Naive thymus-derived CD4-positive, alpha-beta T cell (primary cell): ENCODE measurements around the gene CDH16. TPM values are rescaled to one million over a fixed set of nuclear protein-coding genes. Genes with fewer than 3 reads are reported as not detected.

Experiments
- ATAC-seq: fragments of 150-1000 bp; cut with Tn5 transposase; 2 replicates; pipeline ENCODE4 v1.10.0; 2021; ENCODE audit warnings: mild to moderate bottlenecking, moderate library complexity
- CTCF ChIA-PET: fragments of 350-600 bp; sonication (Branson Sonifier 250); formaldehyde crosslinking; loops from one replicate; lab custom pipeline; 2021; ENCODE audit warnings: antibody characterized with exemption; lab: Charles Lee
- POLR2A ChIA-PET: fragments of 350-600 bp; sonication (Branson Sonifier 250); formaldehyde crosslinking; loops from one replicate; lab custom pipeline; 2021; ENCODE audit warnings: antibody characterized with exemption, inconsistent platforms; lab: Charles Lee
- DNase-seq, 9 donors: peaks; one replicate each; pipeline versions ENCODE4 v3.0.0 to v3.0.0-alpha.2; 2020 to 2022; ENCODE audit warnings: mixed read lengths in 1 of 9
- H3K27ac ChIP-seq: one replicate; pipeline ENCODE4 v1.7.0; 2013; ENCODE audit warnings: mild to moderate bottlenecking, low read depth, low read length, moderate library complexity
- H3K27me3 ChIP-seq, 2 donors: one replicate each; pipeline ENCODE4 v1.7.0; 2013; ENCODE audit warnings: low read length in 2 of 2, mild to moderate bottlenecking in 2 of 2, moderate library complexity in 2 of 2; ENCODE audit not compliant: control insufficient read depth in 2 of 2, insufficient read depth in 2 of 2
- H3K36me3 ChIP-seq, 3 experiments: 1 replicate in 2 of 3; 2 replicates in 1 of 3; pipeline ENCODE4 v1.7.0; 2013; ENCODE audit warnings: low read length in 3 of 3, mild to moderate bottlenecking in 3 of 3, moderate library complexity in 1 of 3; ENCODE audit not compliant: insufficient read depth in 3 of 3, control insufficient read depth in 2 of 3
- H3K4me1 ChIP-seq, 2 donors: one replicate each; pipeline ENCODE4 v1.7.0; 2013; ENCODE audit warnings: low read length in 2 of 2, mild to moderate bottlenecking in 2 of 2, moderate library complexity in 1 of 2; ENCODE audit not compliant: control insufficient read depth in 2 of 2, insufficient read depth in 2 of 2
- H3K4me3 ChIP-seq: 2 replicates; pipeline ENCODE4 v1.7.0; 2013; ENCODE audit warnings: mild to moderate bottlenecking, low read length
- H3K9me3 ChIP-seq, 3 experiments: 1 replicate in 2 of 3; 2 replicates in 1 of 3; pipeline ENCODE4 v1.7.0; 2013; ENCODE audit warnings: low read length in 3 of 3; ENCODE audit not compliant: control insufficient read depth in 2 of 3
- H3K27ac Mint-ChIP-seq, 9 donors: one replicate each; pipeline ENCODE4 v1.8.0; 2020 to 2022; ENCODE audit warnings: mixed read lengths in 9 of 9, mild to moderate bottlenecking in 8 of 9, moderate library complexity in 5 of 9, inconsistent platforms in 2 of 9
- H3K27me3 Mint-ChIP-seq, 5 donors: one replicate each; pipeline ENCODE4 v1.8.0; 2021 to 2022; ENCODE audit warnings: mixed read lengths in 5 of 5, mild to moderate bottlenecking in 1 of 5
- H3K36me3 Mint-ChIP-seq, 5 donors: one replicate each; pipeline ENCODE4 v1.8.0; 2020 to 2022; ENCODE audit warnings: mixed read lengths in 5 of 5, mild to moderate bottlenecking in 3 of 5, inconsistent platforms in 1 of 5
- H3K4me1 Mint-ChIP-seq, 7 donors: one replicate each; pipeline ENCODE4 v1.8.0; 2020 to 2022; ENCODE audit warnings: mixed read lengths in 7 of 7, mild to moderate bottlenecking in 3 of 7, inconsistent platforms in 1 of 7
- H3K4me3 Mint-ChIP-seq, 10 donors: one replicate each; pipeline ENCODE4 v1.8.0; 2020 to 2022; ENCODE audit warnings: mild to moderate bottlenecking in 10 of 10, mixed read lengths in 10 of 10, moderate library complexity in 6 of 10, inconsistent platforms in 2 of 10
- H3K9me3 Mint-ChIP-seq, 11 donors: one replicate each; pipeline ENCODE4 v1.8.0; 2020 to 2022; ENCODE audit warnings: mixed read lengths in 11 of 11, mild to moderate bottlenecking in 4 of 11, inconsistent platforms in 1 of 11, moderate library complexity in 1 of 11
- intact Hi-C, 2 donors: fragments of 100-400 bp; cut with micrococcal nuclease; formaldehyde crosslinking; loops; one replicate each; pipeline ENCODE4 v1.15.1; 2023
- polyA plus RNA-seq, 2 donors: library from polyadenylated mRNA; unstranded; fragments of 300-500 nt; fragmentation: Illumina TruSeq; gene quantifications; one replicate each; pipeline ENCODE4 v1.2.3, GENCODE V29; 2021
- total RNA-seq, 6 experiments: library from RNA in 5 of 6; stranded (reverse) in 5 of 6; gene quantifications; 1 replicate in 5 of 6; 2 replicates in 1 of 6; pipeline ENCODE4 v1.2.3 and lab custom pipeline; 2021 to 2026

CDH16 gene
- total and polyA plus RNA-seq, 7 experiments from 2014 or later = not detected

- intact Hi-C loops = no loop called here
- Histone ChIP-seq H3K27ac (no peak overlapping the region), H3K9me3 (no peaks in the 10 kb centered on the region), H3K36me3 (no peaks in the 10 kb centered on the region), H3K4me3 (no peak overlapping the region), H3K4me1 (peaks cover 0 to 9% of the 10 kb centered on the region in 2 donors), H3K27me3 (no peaks in the 10 kb centered on the region)
- ATAC-seq (no peak), DNase-seq (no peak)
- H3K9me3 Mint-ChIP-seq = no peaks in the 10 kb centered on the region
- POLR2A ChIA-PET = no interaction called here
- no peak overlapping the region for H3K4me3 Mint-ChIP-seq
- no peaks in the 10 kb centered on the region for H3K36me3 Mint-ChIP-seq
- H3K27ac Mint-ChIP-seq = peak overlapping the region in 1 of 9 donors; percentile 59
- H3K27me3 Mint-ChIP-seq = no peaks in the 10 kb centered on the region
- peaks cover 8 to 13% (median 11%) of the 10 kb centered on the region in 7 donors for H3K4me1 Mint-ChIP-seq
- CTCF ChIA-PET = no interaction called here
Measured at GRCh38 chr16:66910175-66910940, 8.3 kb downstream of the CDH16 start.

- ChIA-PET POLR2A (no interaction called here), CTCF (no interaction called here)
- Mint-ChIP-seq H3K4me1 (peaks cover 8 to 15% (median 11%) of the 10 kb centered on the region in 7 donors), H3K27me3 (no peaks in the 10 kb centered on the region), H3K9me3 (no peaks in the 10 kb centered on the region), H3K27ac (no peak overlapping the region), H3K36me3 (no peaks in the 10 kb centered on the region), H3K4me3 (no peak overlapping the region)
- Histone ChIP-seq H3K4me3 (no peak overlapping the region), H3K4me1 (peaks cover 0 to 12% of the 10 kb centered on the region in 2 donors), H3K9me3 (no peaks in the 10 kb centered on the region), H3K36me3 (no peaks in the 10 kb centered on the region), H3K27ac (no peak overlapping the region), H3K27me3 (no peaks in the 10 kb centered on the region)
- ATAC-seq (no peak), DNase-seq (no peak)
- intact Hi-C loops = no loop called here
Measured at GRCh38 chr16:66908762-66909559, 9.7 kb downstream of the CDH16 start.

GRCh38 chr16:66908116-66908515 is 10.6 kb downstream of the CDH16 start:
- intact Hi-C loops = no loop called here
- peaks cover 0 to 12% of the 10 kb centered on the region in 2 donors for H3K4me1 ChIP-seq
- ATAC-seq (no peak), DNase-seq (no peak)
- no peak overlapping the region for H3K4me3 Mint-ChIP-seq
- CTCF ChIA-PET = no interaction called here
- H3K4me1 Mint-ChIP-seq = peaks cover 8 to 15% (median 11%) of the 10 kb centered on the region in 7 donors
- H3K27ac ChIP-seq = no peak overlapping the region
- POLR2A ChIA-PET = no interaction called here
- H3K27ac Mint-ChIP-seq = peak overlapping the region in 1 of 9 donors; percentile 85
- no peaks in the 10 kb centered on the region for H3K9me3 Mint-ChIP-seq
- no peaks in the 10 kb centered on the region for H3K36me3 ChIP-seq
- no peaks in the 10 kb centered on the region for H3K27me3 Mint-ChIP-seq
- H3K4me3 ChIP-seq = no peak overlapping the region
- no peaks in the 10 kb centered on the region for H3K36me3 Mint-ChIP-seq
- H3K9me3 ChIP-seq = no peaks in the 10 kb centered on the region
- H3K27me3 ChIP-seq = no peaks in the 10 kb centered on the region

GRCh38 chr16:66906916-66907836 is 11.5 kb downstream of the CDH16 start:
- CTCF ChIA-PET = no interaction called here
- Mint-ChIP-seq H3K9me3 (no peaks in the 10 kb centered on the region), H3K4me1 (peaks cover 8 to 15% (median 11%) of the 10 kb centered on the region in 7 donors), H3K27me3 (no peaks in the 10 kb centered on the region), H3K27ac (peak overlapping the region in 4 of 9 donors; percentile 43 to 76 (median 52)), H3K4me3 (peak overlapping the region in 1 of 10 donors; percentile 40), H3K36me3 (no peaks in the 10 kb centered on the region)
- H3K36me3 ChIP-seq = no peaks in the 10 kb centered on the region
- H3K4me3 ChIP-seq = no peak overlapping the region
- POLR2A ChIA-PET = interaction anchor here (1.1 kb wide), 1 partner anchor 27 kb away, joined by 3 read pairs; the partner anchor contains the start of gene PDP2
- DNase-seq (no peak), ATAC-seq (no peak)
- peaks cover 0 to 12% of the 10 kb centered on the region in 2 donors for H3K4me1 ChIP-seq
- no peaks in the 10 kb centered on the region for H3K27me3 ChIP-seq
- no peaks in the 10 kb centered on the region for H3K9me3 ChIP-seq
- no peak overlapping the region for H3K27ac ChIP-seq
- intact Hi-C loops = no loop called here

- Mint-ChIP-seq H3K4me1 (peaks cover 8 to 15% (median 11%) of the 10 kb centered on the region in 7 donors), H3K27me3 (no peaks in the 10 kb centered on the region), H3K9me3 (no peaks in the 10 kb centered on the region), H3K27ac (peak overlapping the region in 7 of 9 donors; percentile 1 to 76 (median 62)), H3K4me3 (peak overlapping the region in 2 of 10 donors; percentile 25 to 40), H3K36me3 (no peaks in the 10 kb centered on the region)
- peak; percentile 50 for ATAC-seq
- ChIA-PET POLR2A (interaction anchor here (1.1 kb wide), 1 partner anchor 25 kb away, joined by 3 read pairs; the partner anchor contains the start of gene PDP2), CTCF (no interaction called here)
- Histone ChIP-seq H3K9me3 (no peaks in the 10 kb centered on the region), H3K36me3 (no peaks in the 10 kb centered on the region), H3K4me1 (peaks cover 0 to 12% of the 10 kb centered on the region in 2 donors), H3K27me3 (no peaks in the 10 kb centered on the region), H3K4me3 (no peak overlapping the region), H3K27ac (no peak overlapping the region)
- DNase-seq = peak in 7 of 9 donors; percentile 37 to 74 (median 63)
- intact Hi-C loops = no loop called here
Measured at GRCh38 chr16:66905633-66906539, 12.8 kb downstream of the CDH16 start.
